CD4-positive, CD25-positive, alpha-beta regulatory T cell (primary cell): ENCODE measurements around the gene ALG9. TPM values are rescaled to one million over a fixed set of nuclear protein-coding genes. Genes with fewer than 3 reads are reported as not detected.

ENCODE experiments used
- ATAC-seq, 2 donors: fragments of 150-1000 bp; cut with Tn5 transposase; one replicate each; pipeline ENCODE4 v1.10.0; 2021; ENCODE audit warnings: low read depth in 2 of 2, moderate number of reproducible peaks in 2 of 2, moderate library complexity in 1 of 2
- DNase-seq, 3 donors: peaks; one replicate each; pipeline versions ENCODE4 v3.0.0 to v3.0.0-alpha.2; 2012 to 2022; ENCODE audit warnings: mixed read lengths in 1 of 3
- H3K27ac ChIP-seq: one replicate; pipeline ENCODE4 v1.7.0; 2013; ENCODE audit warnings: mild to moderate bottlenecking, low read length; ENCODE audit not compliant: insufficient read depth, poor library complexity, severe bottlenecking
- H3K27me3 ChIP-seq: one replicate; pipeline ENCODE4 v1.7.0; 2013; ENCODE audit warnings: low read length; ENCODE audit not compliant: control insufficient read depth, insufficient read depth
- H3K36me3 ChIP-seq: one replicate; pipeline ENCODE4 v1.7.0; 2013; ENCODE audit warnings: mild to moderate bottlenecking, low read length, moderate library complexity; ENCODE audit not compliant: control insufficient read depth, insufficient read depth
- H3K4me1 ChIP-seq: 2 replicates; pipeline ENCODE4 v1.7.0; 2013; ENCODE audit warnings: mild to moderate bottlenecking, low read length; ENCODE audit not compliant: insufficient read depth, control insufficient read depth, poor library complexity, severe bottlenecking
- H3K4me3 ChIP-seq: one replicate; pipeline ENCODE4 v1.7.0; 2013; ENCODE audit warnings: low read depth, mild to moderate bottlenecking, low read length, moderate library complexity
- H3K9me3 ChIP-seq, 2 experiments: 1 replicate in 1 of 2; 2 replicates in 1 of 2; pipeline ENCODE4 v1.7.0; 2013; ENCODE audit warnings: low read length in 2 of 2, mild to moderate bottlenecking in 1 of 2, moderate library complexity in 1 of 2; ENCODE audit not compliant: control insufficient read depth in 2 of 2
- H3K27ac Mint-ChIP-seq, 3 donors: one replicate each; pipeline ENCODE4 v1.8.0; 2020 to 2022; ENCODE audit warnings: mild to moderate bottlenecking in 3 of 3, mixed read lengths in 3 of 3, moderate library complexity in 2 of 3
- H3K27me3 Mint-ChIP-seq: one replicate; pipeline ENCODE4 v1.8.0; 2022; ENCODE audit warnings: mild to moderate bottlenecking, mixed read lengths
- H3K36me3 Mint-ChIP-seq: one replicate; pipeline ENCODE4 v1.8.0; 2020; ENCODE audit warnings: mixed read lengths
- H3K4me1 Mint-ChIP-seq, 4 donors: one replicate each; pipeline ENCODE4 v1.8.0; 2020 to 2022; ENCODE audit warnings: mixed read lengths in 4 of 4, mild to moderate bottlenecking in 1 of 4
- H3K4me3 Mint-ChIP-seq, 4 donors: one replicate each; pipeline ENCODE4 v1.8.0; 2020 to 2022; ENCODE audit warnings: mild to moderate bottlenecking in 4 of 4, mixed read lengths in 4 of 4, moderate library complexity in 3 of 4
- H3K9me3 Mint-ChIP-seq, 7 donors: one replicate each; pipeline ENCODE4 v1.8.0; 2020 to 2022; ENCODE audit warnings: mixed read lengths in 7 of 7, mild to moderate bottlenecking in 3 of 7, moderate library complexity in 2 of 7
- polyA plus RNA-seq, 4 donors: library from polyadenylated mRNA; unstranded; fragments of 300-500 nt; fragmentation: Illumina TruSeq; gene quantifications; one replicate each; pipeline ENCODE4 v1.2.3, GENCODE V29; 2021
- total RNA-seq: library from RNA; stranded (reverse); gene quantifications from one replicate; pipeline ENCODE4 v1.2.3, GENCODE V29; 2022

Gene ALG9
- total and polyA plus RNA-seq, 5 donors from 2014 or later: 13.9 to 30.6 (median 16.8) TPM

- Mint-ChIP-seq H3K9me3 (no peaks in the 10 kb centered on the region), H3K4me3 (no peak overlapping the region), H3K36me3 (peaks cover 41% of the 10 kb centered on the region), H3K4me1 (peaks cover 1 to 11% (median 5%) of the 10 kb centered on the region in 4 donors), H3K27ac (no peak overlapping the region), H3K27me3 (no peaks in the 10 kb centered on the region)
- Histone ChIP-seq H3K9me3 (no peaks in the 10 kb centered on the region), H3K4me3 (no peak overlapping the region), H3K4me1 (no peaks in the 10 kb centered on the region), H3K27me3 (no peaks in the 10 kb centered on the region), H3K27ac (no peak overlapping the region), H3K36me3 (peaks cover 48% of the 10 kb centered on the region)
- DNase-seq (no peak), ATAC-seq (no peak)
These were observed 31.2 kb downstream of the ALG9 start for GRCh38 chr11:111840143-111840542.

DNA sequence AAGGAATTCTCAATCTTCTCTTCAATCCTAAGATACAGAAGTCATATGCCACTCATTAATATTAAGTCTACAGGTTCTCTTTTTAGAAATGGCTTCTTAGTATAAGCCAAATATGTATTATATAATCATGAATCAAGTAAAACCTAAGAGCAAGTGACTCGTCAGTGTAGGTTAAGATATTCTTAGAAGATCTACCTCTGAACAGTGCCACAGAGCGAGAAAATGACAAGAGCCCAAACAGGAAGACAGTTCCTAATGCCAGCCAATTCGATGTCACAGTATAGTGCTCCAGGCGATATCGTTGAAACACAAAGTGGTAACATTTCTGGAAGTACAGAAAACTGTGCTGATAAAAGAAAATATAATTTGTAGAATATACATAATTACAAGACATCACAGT is 33.3 kb downstream of the ALG9 start:
- H3K9me3 Mint-ChIP-seq: peaks cover 0 to 1% (median 0%) of the 10 kb centered on the region in 7 donors
- peaks cover 1 to 11% (median 5%) of the 10 kb centered on the region in 4 donors for H3K4me1 Mint-ChIP-seq
- ATAC-seq (no peak), DNase-seq (no peak)
- no peaks in the 10 kb centered on the region for H3K27me3 Mint-ChIP-seq
- peaks cover 38% of the 10 kb centered on the region for H3K36me3 Mint-ChIP-seq
- no peaks in the 10 kb centered on the region for H3K27me3 ChIP-seq
- H3K4me3 Mint-ChIP-seq: no peak overlapping the region
- peak overlapping the region in 1 of 3 donors; percentile 8 for H3K27ac Mint-ChIP-seq
- H3K9me3 ChIP-seq: no peaks in the 10 kb centered on the region
- H3K4me1 ChIP-seq: no peaks in the 10 kb centered on the region
- peaks cover 42% of the 10 kb centered on the region for H3K36me3 ChIP-seq
- no peak overlapping the region for H3K4me3 ChIP-seq
- no peak overlapping the region for H3K27ac ChIP-seq

- no peaks in the 10 kb centered on the region for H3K27me3 Mint-ChIP-seq
- Histone ChIP-seq H3K4me3 (no peak overlapping the region), H3K27ac (no peak overlapping the region), H3K9me3 (no peaks in the 10 kb centered on the region), H3K4me1 (no peaks in the 10 kb centered on the region), H3K36me3 (peaks cover 44% of the 10 kb centered on the region), H3K27me3 (no peaks in the 10 kb centered on the region)
- H3K4me1 Mint-ChIP-seq: peaks cover 1 to 11% (median 5%) of the 10 kb centered on the region in 4 donors
- peaks cover 38% of the 10 kb centered on the region for H3K36me3 Mint-ChIP-seq
- H3K9me3 Mint-ChIP-seq: peaks cover 0 to 1% (median 0%) of the 10 kb centered on the region in 7 donors
- no peak overlapping the region for H3K4me3 Mint-ChIP-seq
- no peak for DNase-seq
- ATAC-seq: no peak
- peak overlapping the region in 2 of 3 donors; percentile 8 for H3K27ac Mint-ChIP-seq
These were observed 34.0 kb downstream of the ALG9 start for GRCh38 chr11:111837366-111837891.

DNA sequence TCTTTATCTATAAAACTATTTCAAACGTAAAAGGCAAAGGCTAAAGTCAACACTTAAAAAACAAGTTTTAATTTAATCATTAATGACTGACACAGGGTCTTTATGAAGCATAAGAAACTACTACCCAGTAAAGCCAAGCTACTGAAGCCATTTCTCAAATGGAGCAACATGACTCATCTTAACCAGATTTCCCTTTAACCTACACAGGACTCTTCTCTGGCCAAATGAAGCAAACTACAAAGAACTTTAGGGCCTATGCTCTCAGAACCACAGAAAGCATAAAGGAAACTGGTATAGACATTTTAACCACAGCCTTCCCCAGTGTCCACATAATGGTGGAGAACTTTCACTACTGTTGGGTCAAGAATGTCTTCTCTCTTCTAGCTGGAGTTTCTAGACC is 34.7 kb downstream of the ALG9 start:
- H3K27ac Mint-ChIP-seq: no peak overlapping the region
- Histone ChIP-seq H3K36me3 (peaks cover 44% of the 10 kb centered on the region), H3K4me3 (no peak overlapping the region), H3K27ac (no peak overlapping the region), H3K4me1 (no peaks in the 10 kb centered on the region), H3K9me3 (no peaks in the 10 kb centered on the region), H3K27me3 (no peaks in the 10 kb centered on the region)
- H3K9me3 Mint-ChIP-seq: peaks cover 0 to 1% (median 0%) of the 10 kb centered on the region in 7 donors
- H3K4me3 Mint-ChIP-seq: no peak overlapping the region
- no peak for DNase-seq
- ATAC-seq: no peak
- peaks cover 41% of the 10 kb centered on the region for H3K36me3 Mint-ChIP-seq
- H3K27me3 Mint-ChIP-seq: no peaks in the 10 kb centered on the region
- peaks cover 1 to 10% (median 5%) of the 10 kb centered on the region in 4 donors for H3K4me1 Mint-ChIP-seq

- peaks cover 44% of the 10 kb centered on the region for H3K36me3 ChIP-seq
- H3K27ac Mint-ChIP-seq: no peak overlapping the region
- no peak overlapping the region for H3K4me3 Mint-ChIP-seq
- no peak for ATAC-seq
- no peaks in the 10 kb centered on the region for H3K27me3 Mint-ChIP-seq
- H3K36me3 Mint-ChIP-seq: peaks cover 44% of the 10 kb centered on the region
- H3K4me1 ChIP-seq: no peaks in the 10 kb centered on the region
- H3K9me3 Mint-ChIP-seq: peaks cover 0 to 1% (median 0%) of the 10 kb centered on the region in 7 donors
- no peak overlapping the region for H3K4me3 ChIP-seq
- H3K9me3 ChIP-seq: no peaks in the 10 kb centered on the region
- no peaks in the 10 kb centered on the region for H3K27me3 ChIP-seq
- H3K4me1 Mint-ChIP-seq: peaks cover 1 to 5% (median 3%) of the 10 kb centered on the region in 4 donors
- H3K27ac ChIP-seq: no peak overlapping the region
- no peak for DNase-seq
These were observed 35.2 kb downstream of the ALG9 start for GRCh38 chr11:111836162-111836561.

- H3K9me3 Mint-ChIP-seq: peaks cover 0 to 1% (median 0%) of the 10 kb centered on the region in 7 donors
- peaks cover 0 to 5% (median under 1%) of the 10 kb centered on the region in 4 donors for H3K4me1 Mint-ChIP-seq
- Histone ChIP-seq H3K9me3 (no peaks in the 10 kb centered on the region), H3K4me3 (no peak overlapping the region), H3K36me3 (peaks cover 44% of the 10 kb centered on the region), H3K4me1 (no peaks in the 10 kb centered on the region), H3K27me3 (no peaks in the 10 kb centered on the region), H3K27ac (no peak overlapping the region)
- no peaks in the 10 kb centered on the region for H3K27me3 Mint-ChIP-seq
- no peak overlapping the region for H3K4me3 Mint-ChIP-seq
- peaks cover 44% of the 10 kb centered on the region for H3K36me3 Mint-ChIP-seq
- H3K27ac Mint-ChIP-seq: no peak overlapping the region
- ATAC-seq: no peak
- no peak for DNase-seq
These were observed 35.7 kb downstream of the ALG9 start for GRCh38 chr11:111835665-111836064.

DNA sequence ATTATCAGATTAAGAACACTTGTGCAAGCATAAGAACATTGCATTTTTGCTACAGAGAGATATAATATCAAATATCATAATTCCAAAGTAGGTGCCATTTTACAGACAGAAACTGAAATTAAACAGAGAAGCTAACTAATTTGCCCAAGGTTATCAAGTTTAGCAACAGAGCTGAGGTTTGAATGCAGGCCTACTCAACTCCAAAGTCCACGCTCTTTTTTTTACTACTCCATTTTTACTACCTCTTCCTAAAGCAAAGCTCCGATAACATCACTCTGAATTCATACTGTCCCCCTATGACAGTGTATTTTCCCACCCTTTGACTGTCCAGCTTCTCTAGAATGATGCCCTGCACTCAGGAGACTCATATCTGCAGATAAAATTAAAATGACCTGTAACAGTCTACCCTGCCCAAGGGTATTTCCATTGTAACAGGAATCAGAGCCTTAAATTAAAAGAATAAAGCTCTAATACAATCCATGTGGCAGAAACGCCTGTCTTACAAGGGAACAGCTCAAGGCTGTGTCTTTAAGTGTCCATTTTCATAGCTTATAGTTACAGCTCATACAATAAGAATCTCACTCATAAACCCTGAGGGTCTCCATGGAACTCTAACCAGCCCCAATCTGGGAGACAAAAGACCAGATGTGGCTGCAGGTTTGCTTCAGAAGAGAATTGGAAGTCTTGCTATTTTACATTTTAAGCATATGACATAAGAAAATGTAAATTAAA is 36.8 kb downstream of the ALG9 start:
- H3K9me3 Mint-ChIP-seq: peaks cover 0 to 1% (median 0%) of the 10 kb centered on the region in 7 donors
- DNase-seq (no peak), ATAC-seq (no peak)
- no peak overlapping the region for H3K27ac Mint-ChIP-seq
- H3K4me1 Mint-ChIP-seq: peaks cover 0 to 12% (median under 1%) of the 10 kb centered on the region in 4 donors
- Histone ChIP-seq H3K4me3 (no peak overlapping the region), H3K36me3 (peaks cover 44% of the 10 kb centered on the region), H3K27ac (no peak overlapping the region), H3K9me3 (no peaks in the 10 kb centered on the region), H3K4me1 (no peaks in the 10 kb centered on the region), H3K27me3 (no peaks in the 10 kb centered on the region)
- peaks cover 52% of the 10 kb centered on the region for H3K36me3 Mint-ChIP-seq
- no peak overlapping the region for H3K4me3 Mint-ChIP-seq
- no peaks in the 10 kb centered on the region for H3K27me3 Mint-ChIP-seq

DNA sequence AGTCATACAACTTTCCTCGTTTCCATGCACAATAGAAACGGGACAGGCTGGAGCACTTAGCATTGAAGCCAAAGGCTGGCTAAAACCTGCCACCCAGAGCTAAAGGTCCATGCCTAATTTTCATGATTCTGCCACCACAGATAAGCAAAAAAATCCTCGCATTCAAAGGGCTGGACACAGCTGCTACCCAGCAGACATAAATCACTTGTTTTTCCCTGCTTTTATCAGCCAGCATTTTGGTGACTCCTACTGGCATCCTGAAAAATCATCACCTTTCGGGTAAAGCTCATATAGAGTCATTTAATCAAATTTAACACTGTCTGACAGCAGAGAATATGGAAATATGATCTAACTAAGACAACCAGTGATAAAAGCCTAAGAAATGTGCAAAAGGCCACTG is 37.9 kb downstream of the ALG9 start:
- H3K4me1 Mint-ChIP-seq: peaks cover 0 to 21% (median 0%) of the 10 kb centered on the region in 4 donors
- no peaks in the 10 kb centered on the region for H3K4me1 ChIP-seq
- ATAC-seq (no peak), DNase-seq (no peak)
- H3K36me3 Mint-ChIP-seq: peaks cover 54% of the 10 kb centered on the region
- no peak overlapping the region for H3K27ac Mint-ChIP-seq
- no peak overlapping the region for H3K27ac ChIP-seq
- H3K27me3 Mint-ChIP-seq: no peaks in the 10 kb centered on the region
- no peak overlapping the region for H3K4me3 Mint-ChIP-seq
- H3K27me3 ChIP-seq: no peaks in the 10 kb centered on the region
- no peaks in the 10 kb centered on the region for H3K9me3 ChIP-seq
- H3K9me3 Mint-ChIP-seq: peaks cover 0 to 1% (median 0%) of the 10 kb centered on the region in 7 donors
- H3K4me3 ChIP-seq: no peak overlapping the region
- H3K36me3 ChIP-seq: peaks cover 42% of the 10 kb centered on the region
